HG03139 (cell line): ENCODE data around the gene ACTA2.
"Not testable (repeated sequence)": the region's sequence is repeated elsewhere in the genome, so short reads cannot be mapped to it uniquely, and the experiment has no call there.

ENCODE experiments used
- ATAC-seq: cut with Tn5 transposase; IDR thresholded peaks from one replicate; pipeline ENCODE4 v1.9.1; 2021; ENCODE audit not compliant: unreplicated experiment

ACTA2 gene

GRCh38 chr10:88954458-88955083 is 2.0 kb upstream of the ACTA2 start:
- ATAC-seq = no peak

DNA sequence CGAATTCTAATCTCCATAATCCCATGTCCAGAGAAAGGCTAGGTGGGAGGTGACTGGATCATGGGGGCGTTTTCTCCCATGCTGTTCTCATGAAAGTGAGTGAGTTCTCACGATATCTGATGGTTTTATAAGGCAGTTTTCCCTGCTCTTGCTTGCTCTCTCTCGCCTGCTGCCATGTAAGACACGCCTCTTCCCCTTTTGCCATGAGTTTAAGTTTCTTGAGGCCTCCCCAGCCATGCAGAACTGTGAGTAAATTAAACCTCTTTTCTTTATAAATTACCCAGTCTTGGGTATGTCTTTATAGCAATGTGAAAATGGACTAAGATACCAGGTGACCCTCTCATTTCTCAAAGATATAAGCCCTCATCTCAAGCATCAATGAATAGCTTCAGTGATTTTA is 1.1 kb upstream of the ACTA2 start:
- no peak for ATAC-seq

GRCh38 chr10:88949912-88950837 is 2.4 kb downstream of the ACTA2 start:
- no peak for ATAC-seq

DNA sequence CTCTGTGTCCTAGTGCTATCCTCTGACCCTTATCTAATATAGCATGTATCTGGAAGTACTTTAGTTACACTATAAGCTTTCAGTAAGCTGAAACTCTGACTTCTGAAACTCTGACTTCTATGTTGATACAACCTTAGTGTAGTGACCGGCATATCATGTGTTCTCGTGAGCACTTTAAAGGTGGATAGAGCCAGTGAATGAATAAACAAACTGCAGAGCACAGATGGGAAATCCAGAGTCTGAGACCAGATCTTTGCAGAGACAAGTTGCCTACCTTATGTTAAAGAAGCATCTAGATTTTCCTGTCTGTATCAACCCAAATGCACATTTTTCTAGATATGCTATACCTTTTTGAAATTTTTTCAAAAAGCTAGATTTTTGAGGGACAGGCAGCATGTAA is 3.5 kb downstream of the ACTA2 start:
- ATAC-seq = no peak

GRCh38 chr10:88946965-88947590 is 5.5 kb downstream of the ACTA2 start:
- ATAC-seq = no peak

GRCh38 chr10:88946200-88946599 is 6.4 kb downstream of the ACTA2 start:
- no peak for ATAC-seq

DNA sequence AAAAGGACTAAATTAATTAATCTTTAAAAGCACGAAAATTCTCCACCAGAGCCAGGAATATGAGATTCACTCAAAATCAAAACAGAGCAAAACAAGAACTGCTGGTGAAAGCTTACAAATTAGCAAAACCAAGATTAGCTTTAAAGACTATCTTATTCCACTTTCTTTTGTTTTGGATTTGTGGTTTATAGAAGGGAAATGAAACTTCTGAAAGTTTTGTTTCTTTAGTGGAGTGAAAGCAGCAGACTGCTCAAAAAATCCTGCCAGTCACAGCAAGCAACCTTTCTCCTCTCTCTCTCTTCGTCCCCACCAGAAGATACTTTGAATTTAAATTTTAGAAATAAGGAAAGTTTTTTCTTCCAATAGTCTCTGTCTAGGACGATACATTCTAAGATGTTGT is 7.8 kb downstream of the ACTA2 start:
- ATAC-seq = no peak

GRCh38 chr10:88943778-88944177 is 8.8 kb downstream of the ACTA2 start:
- ATAC-seq = no peak

- ATAC-seq = no peak
These were observed 11.5 kb downstream of the ACTA2 start for GRCh38 chr10:88941026-88941425.

GRCh38 chr10:88938938-88939337 is 13.6 kb downstream of the ACTA2 start:
- ATAC-seq = no peak

- ATAC-seq = no peak
These were observed 14.5 kb downstream of the ACTA2 start for GRCh38 chr10:88938039-88938438.

DNA sequence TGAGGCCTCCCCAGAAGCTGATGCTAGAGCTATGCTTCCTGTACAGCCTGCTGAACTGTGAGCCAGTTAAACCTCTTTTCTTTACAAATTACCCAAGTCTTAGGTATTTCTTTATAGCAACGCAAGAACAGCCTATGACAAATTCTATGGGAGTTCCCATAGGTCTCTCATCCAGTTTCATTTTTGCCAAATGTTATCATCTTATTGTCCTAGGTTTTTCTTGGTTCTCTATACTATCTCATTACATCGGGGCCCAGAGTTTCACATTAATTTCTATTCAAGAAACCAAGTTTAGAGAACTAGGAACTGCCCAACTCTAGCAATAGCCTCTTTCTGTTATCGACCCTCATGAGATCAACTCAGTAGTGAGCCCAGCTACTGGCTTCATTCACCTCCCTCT is 15.9 kb downstream of the ACTA2 start:
- ATAC-seq = no peak

DNA sequence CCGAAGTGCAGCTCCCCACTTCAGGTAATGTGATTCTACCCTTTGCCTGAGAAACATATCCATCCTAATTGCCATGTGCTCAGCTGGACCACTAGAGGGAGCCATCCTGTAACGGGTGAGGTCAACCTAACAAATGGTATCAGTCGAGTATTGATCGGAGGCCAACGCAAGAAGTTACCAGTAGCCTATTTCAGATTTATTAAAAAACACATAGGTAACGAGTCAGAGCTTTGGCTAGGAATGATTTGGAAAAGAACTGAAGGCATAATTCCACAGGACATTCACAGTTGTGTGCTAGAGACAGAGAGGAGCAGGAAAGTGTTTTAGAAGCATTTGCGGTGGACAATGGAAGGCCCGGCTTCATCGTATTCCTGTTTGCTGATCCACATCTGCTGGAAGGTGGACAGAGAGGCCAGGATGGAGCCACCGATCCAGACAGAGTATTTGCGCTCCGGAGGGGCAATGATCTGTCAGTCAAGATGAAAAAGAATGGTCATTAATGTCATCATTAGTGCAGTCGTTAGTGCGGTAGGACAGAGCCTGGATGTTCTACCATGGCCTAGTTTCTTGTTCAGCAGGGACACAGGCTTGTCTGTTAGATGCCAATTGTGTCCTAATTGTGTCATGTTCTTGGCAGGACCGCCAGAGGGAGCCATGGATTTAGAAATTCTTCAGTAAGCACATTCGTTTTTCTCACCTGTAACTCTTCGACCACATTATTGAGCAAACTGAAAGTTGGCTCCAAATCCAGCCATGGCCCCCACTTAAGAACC is 17.5 kb downstream of the ACTA2 start:
- no peak for ATAC-seq

DNA sequence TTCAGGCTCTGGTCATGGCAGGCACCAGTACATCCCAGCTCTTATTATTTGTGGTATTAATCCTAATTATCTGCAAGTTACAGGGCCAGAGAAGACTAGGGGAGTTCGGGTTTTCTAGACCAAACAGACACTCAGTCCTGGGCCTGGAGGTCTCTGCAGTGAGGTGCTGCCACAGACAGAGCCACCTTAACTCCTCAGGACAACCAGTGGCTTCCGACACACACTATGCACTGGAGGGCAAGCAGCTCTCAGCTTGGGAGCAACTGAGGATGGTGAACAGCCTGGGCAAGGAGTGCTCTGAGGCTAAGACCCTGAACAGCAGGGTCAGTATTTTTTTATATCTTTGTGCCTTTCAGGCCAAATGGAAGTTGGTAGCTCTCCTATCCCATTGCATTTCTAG is 19.0 kb downstream of the ACTA2 start:
- ATAC-seq = no peak

DNA sequence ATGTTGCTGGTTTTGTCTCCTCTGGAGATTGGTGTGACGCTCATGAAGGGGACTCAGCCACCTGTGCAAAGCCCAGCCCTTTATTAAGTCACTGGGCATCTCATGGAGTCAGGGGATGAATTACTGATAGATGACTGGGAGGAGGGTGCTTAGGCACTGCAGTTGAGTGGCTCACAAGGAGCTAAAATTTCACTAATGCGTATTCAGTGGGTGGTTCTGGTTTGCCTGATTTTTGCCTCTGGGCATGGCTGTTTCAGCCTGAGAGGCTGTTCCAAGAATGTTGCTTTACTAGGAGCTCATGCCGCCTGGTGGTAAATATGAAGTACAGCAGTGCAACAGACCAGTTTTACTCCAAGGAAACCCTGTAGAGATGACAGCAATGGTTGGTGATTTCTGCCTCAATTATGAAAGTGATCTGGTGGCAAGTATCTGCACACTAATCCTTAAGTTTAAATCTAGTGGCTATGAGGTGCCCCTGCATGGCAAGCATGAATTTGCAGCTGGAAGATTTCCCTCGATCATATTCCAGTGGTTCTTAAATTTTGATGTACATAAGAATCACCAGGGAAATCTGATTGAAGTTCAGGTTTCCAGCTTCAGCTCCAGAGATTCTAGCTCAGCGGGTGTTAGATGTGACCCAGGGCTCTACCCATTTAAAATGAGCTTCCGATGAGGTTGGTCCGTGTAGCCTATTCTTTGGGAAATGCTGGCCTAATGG is 19.9 kb downstream of the ACTA2 start:
- ATAC-seq = peak; percentile 59

- not testable (repeated sequence) for ATAC-seq
These were observed 20.5 kb downstream of the ACTA2 start for GRCh38 chr10:88932029-88932428.

DNA sequence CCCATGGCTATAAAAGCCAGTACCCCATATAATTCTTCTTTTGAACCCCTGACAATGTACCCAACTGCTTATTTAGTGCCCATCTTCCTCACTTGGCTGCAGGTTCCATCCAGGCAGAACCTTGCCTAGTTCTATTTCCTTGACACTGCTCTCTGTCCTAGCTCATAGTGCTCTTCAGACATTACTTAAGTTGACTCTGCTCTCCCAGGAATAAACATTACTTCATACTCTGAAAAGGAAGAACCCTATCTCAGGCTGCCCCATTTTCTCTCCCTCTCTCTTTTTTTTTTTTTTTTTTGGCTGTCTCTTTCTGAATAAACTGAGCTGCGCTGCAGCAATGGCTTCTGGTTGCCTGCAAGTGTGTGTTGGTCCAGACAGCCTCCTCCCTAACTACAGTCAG is 21.0 kb downstream of the ACTA2 start:
- ATAC-seq = no peak

GRCh38 chr10:88928254-88928653 is 24.3 kb downstream of the ACTA2 start:
- no peak for ATAC-seq

GRCh38 chr10:88927416-88927690 is 25.2 kb downstream of the ACTA2 start:
- ATAC-seq = no peak

- ATAC-seq = no peak
These were observed 25.8 kb downstream of the ACTA2 start for GRCh38 chr10:88926566-88927415.
